Activated naive CD4-positive, alpha-beta T cell (primary cell): Measurements from ENCODE around the gene HSPB7.
A peak's percentile ranks its signal among the peaks of the same experiment; 100 is the strongest.
"Not testable (repeated sequence)": the region's sequence is repeated elsewhere in the genome, so short reads cannot be mapped to it uniquely, and the experiment has no call there.

Source experiments
- DNase-seq, 4 experiments: peaks; one replicate each; lab custom pipeline; 2025; lab: John Stamatoyannopoulos, UW

HSPB7 gene

DNA sequence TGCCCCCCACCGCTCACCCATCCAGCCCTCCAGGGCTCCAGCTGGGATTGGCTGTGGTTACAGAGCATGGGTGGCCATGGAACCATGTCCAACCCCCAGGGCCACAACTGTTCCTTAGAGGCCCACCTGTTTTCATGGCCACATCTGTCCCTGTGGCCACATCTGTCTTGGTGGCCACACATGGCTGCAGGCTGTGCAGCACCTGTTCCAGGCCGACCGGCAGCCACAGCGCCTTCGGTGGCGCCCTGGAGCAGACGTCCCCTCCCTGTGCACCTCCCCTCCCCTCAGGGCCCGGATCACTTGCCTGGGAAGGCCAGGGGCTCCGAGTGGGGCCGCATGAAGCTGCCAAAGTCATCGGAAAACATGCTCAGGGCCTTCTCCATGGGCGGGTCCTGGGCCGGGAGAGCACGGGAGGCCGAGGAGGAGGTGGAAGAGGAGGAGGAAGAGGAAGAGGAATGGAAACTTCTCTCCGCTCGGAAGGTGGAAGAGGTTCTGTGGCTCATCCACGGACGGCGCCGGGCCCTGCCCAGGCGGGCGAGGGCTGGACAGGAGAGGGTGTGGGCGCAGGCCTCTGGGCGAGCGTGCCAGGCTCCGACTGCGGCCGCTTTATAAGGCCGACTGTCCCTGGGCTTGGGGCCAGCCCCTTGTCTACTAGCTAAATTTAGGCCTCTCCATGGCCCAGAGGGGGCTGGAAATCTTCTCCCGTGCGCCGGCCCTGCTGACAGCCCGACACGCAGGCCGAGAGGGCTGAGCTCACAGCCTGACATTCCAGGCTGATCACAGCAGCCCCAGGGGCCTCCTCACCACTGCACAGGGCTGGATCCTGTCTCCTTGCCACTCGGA is at the start of gene HSPB7:
TSS of gene HSPB7 (minus strand) at position 583 of the 843 bp plus-strand sequence. CDS start at position 503, 80 bp downstream.
- no peak for DNase-seq

DNA sequence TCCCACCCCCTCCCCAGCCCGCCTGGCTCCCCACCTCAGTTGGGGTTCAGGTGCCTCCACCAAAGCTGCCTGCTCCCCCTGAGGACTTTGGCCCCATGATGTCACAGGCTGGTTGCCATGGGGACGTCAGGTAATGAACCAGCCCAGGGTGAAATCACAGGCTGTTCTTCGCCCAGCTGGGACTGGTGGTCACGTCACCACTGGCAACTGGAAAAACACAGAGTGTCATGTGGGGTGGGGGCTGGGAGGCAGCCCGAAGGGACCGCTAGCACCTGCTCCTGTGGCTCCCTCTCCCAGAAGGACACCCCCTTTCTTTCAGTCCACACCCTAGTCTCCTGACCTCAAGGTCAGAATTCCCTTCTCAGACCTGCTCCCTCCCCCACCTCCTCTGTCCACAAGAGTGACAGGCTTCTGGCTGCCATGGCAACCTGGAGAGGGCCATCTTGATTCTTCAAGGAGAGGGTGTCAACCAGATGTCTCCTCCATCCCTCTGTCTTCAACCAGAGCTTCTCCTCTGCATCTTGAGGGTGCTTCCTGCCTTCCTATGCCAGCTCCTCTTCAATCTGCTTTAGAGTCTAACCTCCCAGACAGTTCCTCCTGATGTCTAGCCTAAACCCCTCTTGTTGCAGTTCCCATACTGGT is 49.4 kb upstream of the HSPB7 start:
- DNase-seq: no peak

DNA sequence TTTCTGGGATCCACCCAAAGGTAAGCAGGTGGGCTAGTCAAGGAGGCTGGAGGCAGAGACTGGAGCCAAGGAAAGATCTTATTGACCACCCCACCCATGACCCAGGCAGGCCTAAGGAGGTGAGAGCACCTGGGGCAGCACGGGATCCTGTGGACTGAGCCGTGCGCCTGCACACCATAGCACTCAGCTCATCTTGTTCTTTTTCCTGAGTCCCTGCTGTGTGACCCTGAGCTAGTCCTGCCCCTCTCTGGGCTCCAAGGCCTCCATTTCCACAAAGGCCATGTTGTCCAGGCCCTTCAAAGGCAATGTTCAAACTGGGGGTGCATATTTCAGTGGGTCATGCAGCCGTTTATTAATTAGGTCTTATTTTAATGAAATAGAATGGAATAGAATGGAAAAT is 48.4 kb upstream of the HSPB7 start:
- no peak for DNase-seq

DNA sequence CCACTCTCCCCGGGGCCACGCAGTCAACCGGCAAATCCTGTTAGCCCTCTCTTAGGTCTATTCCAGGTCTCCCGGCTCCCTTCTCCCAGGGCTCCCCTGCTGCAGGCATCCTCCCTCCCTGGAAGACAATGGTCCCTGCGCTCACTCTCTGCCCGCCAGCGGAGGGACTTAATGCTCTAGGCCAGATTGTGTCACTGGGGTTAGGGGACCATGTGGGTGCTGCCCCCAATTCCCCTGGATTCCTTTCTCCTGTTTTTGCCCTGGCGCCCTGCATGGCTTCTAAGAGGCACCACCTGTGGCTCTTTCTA is 47.4 kb upstream of the HSPB7 start:
- no peak for DNase-seq

DNA sequence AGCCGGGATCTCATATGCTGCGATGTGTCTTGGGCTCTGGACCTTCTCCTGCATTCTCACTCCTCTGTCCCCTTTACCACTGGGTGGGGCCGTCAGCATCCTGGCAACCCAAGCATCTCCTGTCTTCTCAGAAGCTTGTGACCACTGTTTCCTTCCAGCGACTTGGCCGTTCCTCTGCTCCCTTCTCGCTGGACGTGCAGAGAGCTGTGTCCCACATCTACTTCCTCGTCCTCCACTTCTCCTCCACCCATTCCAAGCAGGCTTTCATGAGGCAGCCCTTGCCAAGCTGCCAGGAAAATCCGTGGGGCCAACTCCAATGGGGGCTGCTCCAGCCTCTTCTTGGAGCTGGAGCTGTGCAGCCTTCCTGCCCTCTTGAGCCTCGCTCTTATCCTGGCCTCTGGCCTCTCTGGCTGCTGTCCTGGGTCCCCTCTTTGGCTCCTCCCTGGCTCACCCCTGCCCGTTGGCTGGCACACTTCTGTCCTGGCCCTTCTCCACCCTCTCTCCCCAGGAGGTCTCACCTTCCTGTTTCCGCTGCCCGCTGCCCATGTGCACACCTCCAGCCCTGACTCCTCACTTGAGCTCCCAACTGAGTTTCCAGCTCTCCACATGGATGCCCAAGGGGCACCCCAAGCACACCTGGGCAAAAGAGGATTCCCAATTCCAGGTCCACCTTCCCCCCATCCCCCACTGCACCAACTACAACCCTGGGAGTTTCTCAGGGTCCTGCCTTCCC is 46.9 kb upstream of the HSPB7 start:
- no peak for DNase-seq

DNA sequence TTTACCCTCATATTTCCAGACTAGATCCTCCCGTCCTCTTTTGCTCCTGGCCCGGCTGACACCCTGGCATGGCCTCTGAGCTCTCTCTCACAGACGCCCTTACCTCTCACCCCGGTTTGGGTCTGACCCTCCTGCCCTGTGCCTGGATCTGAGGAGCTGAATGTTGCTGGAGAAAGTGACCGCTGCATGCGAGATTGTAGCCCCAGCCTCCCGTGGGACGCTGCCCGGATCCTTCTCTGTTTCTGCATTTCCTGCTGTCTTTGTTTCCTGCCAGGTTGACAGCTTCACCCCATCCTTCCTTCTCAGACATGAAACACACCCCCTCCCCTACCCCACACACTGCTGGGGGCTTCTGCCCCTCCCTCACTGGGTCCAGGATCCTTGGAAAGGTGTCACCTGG is 46.1 kb upstream of the HSPB7 start:
- no peak for DNase-seq

DNA sequence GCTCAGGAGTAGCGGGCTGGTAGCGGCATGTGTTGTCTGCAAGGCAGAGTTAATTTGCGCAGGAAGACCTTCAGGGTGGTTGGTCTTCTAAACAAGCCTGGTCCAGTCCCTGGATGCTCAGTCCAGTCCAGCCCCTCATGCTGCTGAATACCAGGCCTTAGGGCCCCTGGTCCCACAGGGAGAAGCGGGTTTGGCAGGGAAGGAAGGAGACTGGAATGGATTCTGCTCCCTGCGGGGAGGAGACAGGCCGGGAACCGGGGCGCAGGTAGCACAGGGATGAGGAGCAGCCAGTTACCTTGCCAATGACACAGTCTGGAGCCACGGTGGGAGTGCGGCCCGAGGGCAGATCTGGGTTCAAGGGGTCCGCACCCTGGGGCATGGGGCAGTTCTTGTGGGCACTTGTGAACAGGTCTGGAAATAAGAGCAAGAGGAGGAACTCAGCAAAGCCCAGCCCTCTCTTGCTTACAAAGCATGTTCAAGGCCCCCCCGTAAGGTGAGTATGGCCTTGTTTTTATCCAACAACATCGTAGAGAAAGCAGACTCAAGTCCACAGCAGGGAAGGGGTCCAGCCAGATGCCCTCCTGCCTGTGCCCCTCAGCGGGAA is 45.5 kb upstream of the HSPB7 start:
- DNase-seq: no peak

DNA sequence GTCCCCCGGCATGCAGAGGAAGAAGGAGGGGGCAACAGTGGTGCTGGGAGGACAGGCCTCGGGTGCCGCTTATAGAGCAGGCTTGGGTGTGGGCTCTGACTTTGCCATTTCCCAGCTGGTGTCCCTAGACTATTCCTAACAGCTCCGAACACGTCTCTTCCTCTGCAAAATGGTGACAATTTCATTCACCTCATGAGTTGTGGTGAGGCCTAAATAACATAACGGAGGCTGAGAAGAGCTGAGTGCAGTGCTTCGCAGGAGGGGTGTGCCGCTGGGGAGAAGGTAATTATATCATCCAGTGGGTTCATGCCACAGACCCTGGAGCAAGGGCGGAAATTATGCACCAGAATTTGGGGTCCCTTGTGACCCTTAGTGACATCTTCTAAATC is 44.8 kb upstream of the HSPB7 start:
- not testable (repeated sequence) for DNase-seq

DNA sequence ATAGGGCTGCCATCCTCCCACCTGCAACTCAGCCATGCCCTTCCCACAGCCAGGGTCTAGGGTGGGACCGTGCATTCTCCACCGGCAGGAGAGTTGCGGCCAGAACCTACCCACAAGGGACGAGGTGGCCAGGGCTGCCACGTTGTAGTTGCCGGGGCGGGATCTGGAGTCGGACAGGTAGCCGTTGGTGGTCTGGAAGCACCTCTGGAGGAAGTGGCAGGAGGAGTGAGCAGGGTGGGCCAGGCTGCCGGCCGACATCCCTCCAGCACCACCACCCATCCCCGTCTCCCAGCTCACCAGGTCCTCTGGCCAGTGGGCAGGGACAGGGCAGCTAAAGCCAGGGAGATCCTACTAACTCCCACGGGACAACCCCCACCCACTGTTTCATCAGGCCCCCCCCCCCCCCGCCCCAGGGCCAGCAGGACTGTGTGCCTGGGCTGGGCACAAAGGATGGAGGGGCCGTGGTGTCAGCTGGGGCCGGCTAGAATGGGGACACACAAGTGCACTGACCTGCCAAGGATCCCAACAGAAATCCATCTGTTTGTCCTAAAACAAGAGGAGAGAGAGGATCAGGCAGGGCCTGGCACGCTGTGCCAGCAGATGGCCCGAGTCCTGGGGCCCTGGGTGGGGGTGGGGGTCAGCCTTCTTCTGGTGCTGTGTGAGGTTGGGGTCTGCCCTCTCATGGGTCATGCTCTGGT is 44.3 kb upstream of the HSPB7 start:
- DNase-seq: not testable (repeated sequence)

DNA sequence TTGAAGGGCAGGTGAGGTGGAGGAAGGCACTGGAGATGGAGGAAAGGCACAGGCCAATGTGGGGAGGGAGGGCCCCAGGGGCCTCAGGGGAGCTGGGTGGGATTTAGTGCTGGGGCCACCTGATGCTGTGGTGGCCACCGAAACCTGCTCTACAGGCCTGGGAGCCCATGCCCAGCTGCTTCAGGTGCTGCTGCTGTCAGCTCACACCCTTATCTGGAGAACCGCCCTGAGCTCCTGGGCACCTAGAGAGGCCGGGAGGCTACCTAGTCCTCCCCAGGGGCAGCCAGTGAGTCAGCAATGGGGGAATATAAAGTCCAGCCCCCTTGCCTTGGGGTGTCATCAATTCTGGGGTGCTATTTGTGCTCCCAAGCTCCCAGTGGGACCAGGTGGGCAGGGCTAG is 43.4 kb upstream of the HSPB7 start:
- DNase-seq: no peak

DNA sequence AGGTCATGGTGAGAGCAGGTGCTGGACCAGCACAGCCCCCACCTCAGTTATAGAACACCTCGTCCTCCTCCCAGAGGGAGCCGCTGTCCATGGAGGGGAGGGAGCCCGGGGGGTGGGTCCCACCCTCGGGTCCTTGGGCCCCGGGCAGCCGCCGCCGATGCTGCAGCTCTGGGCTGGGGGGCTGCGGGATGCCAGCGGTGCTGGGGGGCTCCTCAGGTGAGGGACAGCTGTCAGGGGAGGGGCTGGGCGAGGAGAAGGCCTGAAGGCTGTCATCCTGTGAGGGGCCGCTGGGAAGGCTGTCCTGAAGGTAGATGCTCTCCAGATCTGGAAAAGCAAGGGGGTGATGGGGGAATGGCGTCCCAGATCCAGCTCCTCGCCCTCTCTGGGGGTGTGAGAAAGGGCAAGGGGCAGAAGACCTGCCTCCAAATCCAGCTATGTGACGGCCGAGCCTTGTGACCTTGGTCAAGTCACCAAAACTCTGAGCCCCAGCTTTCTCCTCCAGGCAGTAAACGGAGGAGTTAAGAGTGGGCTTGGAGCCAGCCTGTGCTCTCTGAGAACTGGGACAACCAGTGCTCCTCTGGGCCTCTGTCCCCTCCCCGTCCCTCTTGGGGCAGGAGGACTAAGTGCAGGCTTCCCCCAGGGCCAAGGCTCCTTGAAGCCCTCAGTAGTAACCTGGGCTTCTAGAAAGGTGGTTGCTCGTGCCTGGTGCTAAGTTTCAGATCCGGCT is 40.7 kb upstream of the HSPB7 start:
- not testable (repeated sequence) for DNase-seq

DNA sequence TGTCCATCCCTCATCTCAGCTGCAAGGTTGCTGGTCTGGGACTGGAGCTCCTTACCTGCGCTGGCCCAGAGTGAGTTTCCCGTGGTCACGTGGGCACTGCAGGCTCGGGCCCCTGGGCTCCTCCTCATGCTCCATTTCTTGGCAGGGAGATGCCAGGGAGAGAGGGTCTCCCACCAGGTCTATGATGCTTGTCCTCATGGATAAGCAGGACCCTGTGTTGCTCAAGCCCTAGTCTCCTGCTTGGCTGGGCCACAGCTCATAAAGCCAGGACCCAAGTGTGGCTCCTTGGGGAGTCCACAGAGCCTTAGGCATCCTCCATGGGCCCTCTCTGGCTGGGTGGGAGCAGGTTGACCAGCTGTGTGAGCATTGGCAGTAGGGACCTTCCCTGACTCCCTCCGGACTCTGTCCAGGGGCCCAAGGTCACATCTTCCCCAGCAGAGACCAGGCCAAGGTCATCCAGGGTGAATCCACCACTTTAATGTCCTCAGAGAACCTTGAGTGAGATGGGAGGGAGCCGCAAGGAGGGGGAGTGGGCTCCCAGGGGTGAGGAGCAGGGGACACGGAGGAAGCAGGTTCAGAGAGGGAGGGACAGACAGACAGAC is 39.6 kb upstream of the HSPB7 start:
- DNase-seq: not testable (repeated sequence)

DNA sequence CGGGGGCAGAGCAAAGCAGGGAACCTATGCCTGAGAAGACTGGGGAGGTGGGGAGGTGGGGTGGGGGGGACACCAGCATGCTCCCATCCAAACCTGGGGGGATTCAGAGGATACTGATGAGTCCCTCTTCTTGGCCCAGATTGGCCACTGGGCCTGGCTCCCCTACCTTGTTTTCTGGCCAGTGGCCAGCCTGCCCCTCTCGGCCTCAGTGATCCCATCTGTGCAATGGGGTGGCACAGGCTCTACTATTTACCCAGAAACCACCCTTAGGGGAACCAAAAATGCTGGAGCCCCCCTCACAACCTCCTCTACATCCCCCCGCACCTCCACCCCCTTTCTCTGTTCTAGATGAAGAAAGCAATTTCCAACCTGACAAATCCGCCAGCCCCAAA is 38.7 kb upstream of the HSPB7 start:
- DNase-seq: not testable (repeated sequence)

DNA sequence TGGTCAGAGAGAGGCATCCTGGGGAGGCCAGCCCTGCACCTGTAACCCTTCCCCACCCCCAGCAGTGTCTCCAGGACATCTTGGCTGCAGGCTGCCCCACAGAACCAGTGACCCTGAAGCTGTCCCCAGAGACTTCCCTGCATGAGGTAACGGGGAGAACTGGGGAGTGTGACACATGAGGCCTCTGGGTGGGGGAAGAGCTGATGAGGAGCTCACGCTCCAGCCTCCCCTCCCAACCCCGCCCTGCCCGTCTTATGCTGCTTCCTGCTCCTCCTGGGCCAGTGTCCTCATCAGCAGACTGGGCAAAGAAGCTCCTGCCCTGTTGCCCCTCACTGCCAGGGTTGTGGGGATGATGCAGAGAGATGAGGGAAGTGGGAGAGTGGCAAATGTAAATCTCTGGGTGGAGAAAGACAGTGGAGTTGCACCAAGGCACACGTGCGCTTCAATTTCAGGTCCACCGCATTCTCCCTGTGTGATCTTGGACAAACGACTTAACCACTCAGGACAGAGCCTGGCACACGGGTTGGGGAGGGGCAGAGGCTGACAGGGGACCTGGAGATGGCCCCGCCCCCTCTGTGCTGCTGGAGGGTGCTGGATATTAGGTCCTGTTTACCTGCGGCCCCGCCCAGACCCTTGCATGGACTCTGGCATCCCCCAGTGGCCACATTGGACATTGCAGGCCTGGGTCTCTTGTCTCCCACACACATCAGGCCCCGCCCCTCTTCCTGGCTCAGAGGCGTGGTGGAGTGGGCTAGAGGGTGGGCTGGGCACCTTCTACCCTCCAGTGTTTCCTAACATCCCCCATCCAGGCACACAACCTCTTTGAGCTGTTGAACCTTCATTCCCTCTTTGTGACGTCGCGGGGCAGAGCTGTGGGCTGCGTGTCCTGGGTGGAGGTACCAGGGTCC is 38.0 kb upstream of the HSPB7 start:
- DNase-seq: peak; percentile 23 to 78 (median 54)

DNA sequence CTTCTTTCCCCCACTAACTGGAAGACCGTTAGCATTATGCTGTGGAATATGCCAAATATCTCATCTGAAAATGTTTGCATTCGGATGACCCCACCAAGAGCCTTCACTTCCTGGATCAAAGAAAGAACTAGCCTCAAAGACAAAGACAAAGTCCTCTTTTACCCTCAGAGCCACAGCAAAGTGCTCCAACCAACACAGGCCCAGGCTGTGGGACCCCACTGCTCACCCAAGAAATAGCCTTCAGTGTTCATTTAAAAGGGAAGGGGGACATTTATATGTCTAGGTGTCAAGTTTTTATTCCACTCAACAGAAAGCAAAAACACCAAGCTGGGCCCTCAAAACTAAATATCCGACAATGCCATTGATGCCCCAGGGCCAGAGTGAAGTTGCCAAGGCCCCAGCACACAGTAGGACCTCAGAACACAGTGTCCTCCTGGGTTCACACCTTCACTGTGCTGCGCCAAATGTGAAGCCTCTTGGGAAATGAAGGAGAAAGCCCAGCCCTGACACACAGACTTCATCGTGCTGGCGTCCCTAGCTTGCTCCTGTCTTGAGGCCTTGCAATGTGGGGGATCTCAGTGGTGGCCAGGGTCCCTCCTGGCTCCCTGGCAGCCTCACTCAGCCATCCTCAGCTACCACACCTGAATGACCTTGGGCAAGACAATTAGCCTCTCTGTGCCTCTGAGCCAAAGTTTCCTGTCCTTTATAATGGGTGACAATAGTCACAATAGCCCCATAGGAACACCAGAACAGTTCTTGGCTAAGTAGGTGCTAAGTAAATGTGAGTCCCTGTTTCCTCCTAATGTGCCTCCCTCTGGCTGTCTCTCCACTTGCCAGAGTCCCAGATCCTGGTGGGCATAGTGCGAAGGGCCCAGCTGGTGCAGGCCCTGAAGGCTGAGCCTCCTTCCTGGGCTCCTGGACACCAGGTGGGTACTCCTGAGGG is 37.0 kb upstream of the HSPB7 start:
- DNase-seq: no peak

DNA sequence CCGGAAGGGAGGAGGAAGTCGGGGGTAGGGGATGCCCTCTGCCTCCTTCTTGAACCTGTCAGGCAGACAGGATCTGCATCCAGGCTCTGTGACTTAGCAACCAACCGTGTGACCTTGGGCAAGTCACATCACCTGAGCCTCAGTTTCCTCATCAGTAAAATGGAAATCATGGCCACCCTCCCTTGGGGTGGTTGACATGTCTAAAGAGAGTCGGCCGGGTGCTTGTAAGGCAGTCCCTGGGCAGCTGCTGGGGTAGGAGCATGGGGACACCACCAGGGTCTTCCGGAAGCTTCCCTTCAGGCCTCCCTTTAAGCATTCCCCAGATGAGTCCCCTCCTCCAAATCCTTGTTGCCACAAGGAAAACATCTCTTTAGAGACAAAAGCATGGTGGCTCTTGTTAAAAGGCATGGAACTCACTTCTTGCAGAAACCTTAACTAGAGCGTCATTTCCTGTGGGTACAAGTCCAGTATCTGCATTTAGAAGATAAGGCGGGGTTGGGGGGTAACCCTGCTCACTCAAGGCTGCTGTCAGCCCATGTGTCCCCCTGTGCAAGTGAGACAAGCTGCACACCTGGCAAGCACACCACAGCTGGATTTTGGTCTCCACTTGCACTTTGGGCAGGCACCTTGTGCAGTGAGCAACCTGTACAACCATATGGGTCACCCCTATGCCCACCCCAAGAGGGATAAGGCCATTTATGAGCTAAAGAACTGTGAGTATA is 36.1 kb upstream of the HSPB7 start:
- no peak for DNase-seq

DNA sequence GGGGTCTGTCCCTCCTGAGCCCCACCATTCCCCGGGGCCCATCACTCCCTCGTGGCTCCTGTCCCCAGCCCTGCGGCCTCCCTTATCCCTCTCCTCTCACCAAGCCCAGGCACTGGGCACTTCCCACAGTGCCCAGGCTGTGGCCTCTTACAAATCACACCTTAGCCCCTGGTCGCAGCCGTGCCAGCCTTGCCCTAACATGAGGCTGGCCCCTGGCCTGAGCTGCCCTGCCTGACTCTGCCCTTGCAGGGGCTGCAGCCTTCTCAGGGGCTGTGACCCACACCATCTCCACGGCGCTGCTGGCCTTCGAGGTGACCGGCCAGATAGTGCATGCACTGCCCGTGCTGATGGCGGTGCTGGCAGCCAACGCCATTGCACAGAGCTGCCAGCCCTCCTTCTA is 34.1 kb upstream of the HSPB7 start:
- DNase-seq: not testable (repeated sequence)

DNA sequence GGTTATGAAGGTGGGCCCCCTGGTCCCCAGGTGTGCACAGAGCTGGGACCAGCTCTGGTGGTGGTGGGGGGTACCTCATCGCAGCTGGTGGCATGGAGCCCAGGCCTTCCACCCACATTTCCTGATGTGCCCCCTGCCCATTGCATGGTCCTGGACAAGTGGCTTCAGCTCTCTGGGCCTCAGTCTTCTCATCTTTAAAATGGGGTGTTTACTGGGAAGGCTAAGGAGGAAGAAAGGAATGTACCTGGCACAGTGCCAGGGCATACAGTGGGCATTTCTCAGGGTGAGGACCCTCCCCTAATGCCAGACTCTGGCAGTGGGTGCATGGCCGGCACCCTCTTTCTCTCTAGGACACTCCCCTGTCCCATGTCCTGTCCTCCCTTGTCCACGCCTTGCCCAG is 33.2 kb upstream of the HSPB7 start:
- no peak for DNase-seq
